G401 (cell line): ENCODE results near the gene GBX2. TPM values are rescaled to one million over a fixed set of nuclear protein-coding genes. Genes with fewer than 3 reads are reported as not detected.

Source experiments
- DNase-seq: peaks from one replicate; pipeline ENCODE4 v3.0.0-alpha.2; 2015; ENCODE audit warnings: low spot score
- in situ Hi-C: cut with HindIII; loops from 2 replicates; pipeline ENCODE4 v1.10.0; 2016; ENCODE audit warnings: low sequenced_read_pairs, mixed read lengths
- total RNA-seq: library from RNA; depleted of rRNA; stranded (reverse); fragments of >200 nt; shearing (Covaris generic); gene quantifications from 2 replicates; pipeline ENCODE4 v1.2.3, GENCODE V29; 2014

Gene GBX2
- total RNA-seq, 1 experiment from 2014 or later: 25.0 TPM

DNA sequence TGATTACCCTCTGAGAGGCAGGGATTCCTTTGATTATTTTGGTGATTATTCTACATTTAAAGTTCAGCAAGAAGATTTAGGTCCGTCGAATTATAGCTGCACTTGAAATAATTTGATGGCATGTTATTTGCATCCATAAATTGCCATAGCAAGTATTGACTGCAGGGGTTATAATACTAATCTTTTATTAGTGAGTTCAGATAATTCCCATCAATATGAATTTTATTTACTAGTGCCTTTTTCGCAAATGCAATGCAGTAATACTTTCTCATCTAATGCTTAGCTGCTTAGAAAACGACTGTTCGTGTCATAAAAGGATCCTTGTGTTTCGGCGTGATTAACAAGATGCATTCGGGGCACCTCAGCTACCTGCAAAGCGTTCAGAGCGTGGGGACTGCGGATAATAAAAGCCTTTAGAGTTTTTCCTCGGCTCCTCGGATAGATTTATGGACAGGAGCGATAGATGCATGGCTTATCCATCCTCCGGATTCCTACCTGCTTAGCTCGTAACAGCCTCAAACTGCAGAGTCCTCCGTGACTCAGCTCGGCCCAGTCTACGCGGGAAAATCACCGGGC, 2.5 kb upstream of the GBX2 start:
- in situ Hi-C loops: no loop called here
- DNase-seq: no peak

DNA sequence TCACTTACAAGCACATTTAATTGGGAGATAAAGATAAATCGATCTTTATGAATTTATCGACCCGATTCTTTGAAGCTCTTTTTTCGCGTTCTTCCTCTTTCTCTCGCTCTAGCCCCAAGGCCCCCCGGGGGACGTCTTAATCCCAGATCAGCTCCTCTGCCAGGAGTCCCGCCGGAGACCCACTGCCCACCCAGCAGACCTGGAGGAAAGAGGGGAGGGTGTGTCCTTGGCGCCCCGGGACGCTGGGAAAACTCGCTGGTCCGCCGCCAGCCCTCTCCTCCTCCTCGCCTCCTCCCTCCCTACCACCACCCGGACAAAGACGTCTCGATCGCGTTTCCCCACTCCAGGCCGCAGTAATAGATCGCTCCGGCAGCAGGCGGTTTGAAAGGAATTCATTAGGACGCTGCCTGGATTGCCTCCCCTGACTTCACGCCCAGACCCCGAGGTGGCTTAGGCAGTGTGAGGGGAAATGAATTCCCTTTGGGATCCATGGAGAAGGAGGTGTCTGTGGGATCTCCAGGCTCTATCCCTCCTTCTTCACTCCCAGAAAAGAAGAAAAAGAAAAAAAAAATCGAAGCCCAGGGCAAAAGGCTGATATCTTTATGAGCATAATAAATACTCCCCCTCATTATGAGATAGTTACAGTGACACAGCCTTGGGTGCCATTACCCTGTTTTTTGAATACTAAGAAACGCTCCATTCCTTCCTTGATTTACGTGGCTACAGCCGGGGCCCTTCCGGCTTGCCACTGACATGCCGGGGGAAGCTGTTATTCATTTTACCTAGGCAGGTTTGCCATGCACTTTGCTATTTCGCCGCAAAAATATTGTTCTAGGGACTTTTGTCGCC, 1.8 kb upstream of the GBX2 start:
- in situ Hi-C loops: no loop called here
- no peak for DNase-seq

DNA sequence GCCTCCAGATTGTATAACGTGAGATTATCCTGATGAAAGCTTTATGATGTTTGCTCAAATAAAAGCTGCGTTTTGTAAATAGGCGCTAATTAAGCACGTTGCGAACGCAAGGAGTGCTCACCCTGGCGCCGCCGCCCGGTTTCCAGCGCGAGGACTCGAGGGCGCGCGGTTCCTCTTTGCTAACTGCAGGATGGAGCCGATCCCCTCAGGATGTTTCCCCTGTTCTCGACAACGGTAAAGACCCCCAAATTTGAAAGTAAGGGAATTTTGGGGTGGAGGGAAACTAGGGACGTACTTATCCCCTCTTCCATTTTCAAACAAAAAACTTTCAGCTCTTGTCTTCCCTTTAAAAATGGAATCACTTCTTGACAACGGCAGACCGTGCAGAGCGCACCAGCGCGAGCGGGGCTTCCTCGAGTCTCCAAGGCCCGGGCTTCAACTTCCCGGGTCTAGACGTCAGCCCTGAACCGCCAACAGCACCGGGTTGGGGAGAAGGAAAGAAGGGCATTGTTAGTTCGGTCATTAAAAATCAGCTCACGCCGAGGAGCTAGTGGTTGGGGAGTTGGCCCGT, 1.1 kb upstream of the GBX2 start:
- DNase-seq: no peak
- in situ Hi-C loops: no loop called here

DNA sequence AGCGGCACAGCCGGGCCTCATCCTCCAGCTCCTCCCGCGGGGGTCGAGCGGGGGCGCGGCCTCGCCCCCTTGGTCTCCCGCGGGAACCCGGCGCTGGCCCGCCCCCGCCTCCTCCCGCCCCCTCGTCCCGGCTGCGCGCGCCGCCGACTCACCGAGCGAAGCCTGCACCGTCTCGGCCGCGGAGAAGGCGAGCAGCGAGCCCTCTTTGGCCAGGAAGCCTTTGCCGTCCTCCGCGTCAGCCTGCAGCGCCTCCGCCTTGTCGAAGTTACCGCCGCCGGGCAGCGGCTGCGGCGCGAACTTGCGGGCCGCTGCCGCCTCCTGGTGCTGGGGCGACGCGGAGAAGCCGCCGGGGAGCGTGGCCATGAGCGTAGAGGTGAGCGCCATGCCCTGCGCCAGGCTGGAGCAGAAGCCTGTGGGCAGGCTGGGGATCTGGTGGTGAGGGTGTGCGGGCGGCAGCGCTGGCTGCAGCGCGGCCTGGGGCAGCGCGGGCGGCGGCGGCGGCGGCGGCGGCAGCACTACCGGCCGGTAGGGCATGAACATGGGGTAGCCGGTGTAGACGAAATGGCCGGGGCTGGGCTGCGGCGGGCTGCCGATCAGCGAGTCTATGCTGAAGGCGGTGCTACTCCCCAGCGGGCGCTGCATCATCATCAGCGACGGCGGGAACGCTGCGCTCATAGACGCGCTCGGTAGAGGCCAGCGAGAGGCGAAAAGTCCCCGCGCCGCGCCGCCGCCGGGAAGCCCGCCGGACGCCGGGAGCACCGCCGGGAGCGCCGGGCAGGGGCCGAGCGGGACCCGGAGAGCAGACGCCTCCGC, 683 bp downstream of the GBX2 start:
- peak; percentile 31 for DNase-seq
- in situ Hi-C loops: no loop called here

DNA sequence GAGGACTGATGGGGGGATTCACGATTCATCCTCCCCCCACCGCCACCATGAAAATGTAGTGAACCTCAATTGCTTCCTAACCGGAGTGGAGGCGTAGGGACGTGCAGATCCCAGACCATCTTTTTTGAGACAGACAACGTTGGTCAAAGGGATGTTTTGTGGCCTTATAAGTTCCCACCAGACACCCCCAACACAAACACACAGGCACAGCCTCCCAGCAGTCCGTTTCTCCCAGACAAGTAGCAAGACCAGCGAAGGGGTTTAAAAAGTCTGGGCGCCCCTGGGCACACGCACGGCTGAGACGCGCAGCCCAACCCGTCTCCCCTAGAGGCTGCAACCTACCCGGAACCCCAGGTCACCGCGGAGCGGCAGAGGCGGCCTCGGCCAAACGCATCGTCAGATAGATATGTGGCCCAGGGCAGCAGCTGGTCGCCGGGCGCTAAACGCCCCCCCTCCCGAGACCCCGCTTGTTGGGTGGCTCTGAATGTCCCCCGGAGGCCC, 1.3 kb downstream of the GBX2 start:
- in situ Hi-C loops: no loop called here
- no peak for DNase-seq

DNA sequence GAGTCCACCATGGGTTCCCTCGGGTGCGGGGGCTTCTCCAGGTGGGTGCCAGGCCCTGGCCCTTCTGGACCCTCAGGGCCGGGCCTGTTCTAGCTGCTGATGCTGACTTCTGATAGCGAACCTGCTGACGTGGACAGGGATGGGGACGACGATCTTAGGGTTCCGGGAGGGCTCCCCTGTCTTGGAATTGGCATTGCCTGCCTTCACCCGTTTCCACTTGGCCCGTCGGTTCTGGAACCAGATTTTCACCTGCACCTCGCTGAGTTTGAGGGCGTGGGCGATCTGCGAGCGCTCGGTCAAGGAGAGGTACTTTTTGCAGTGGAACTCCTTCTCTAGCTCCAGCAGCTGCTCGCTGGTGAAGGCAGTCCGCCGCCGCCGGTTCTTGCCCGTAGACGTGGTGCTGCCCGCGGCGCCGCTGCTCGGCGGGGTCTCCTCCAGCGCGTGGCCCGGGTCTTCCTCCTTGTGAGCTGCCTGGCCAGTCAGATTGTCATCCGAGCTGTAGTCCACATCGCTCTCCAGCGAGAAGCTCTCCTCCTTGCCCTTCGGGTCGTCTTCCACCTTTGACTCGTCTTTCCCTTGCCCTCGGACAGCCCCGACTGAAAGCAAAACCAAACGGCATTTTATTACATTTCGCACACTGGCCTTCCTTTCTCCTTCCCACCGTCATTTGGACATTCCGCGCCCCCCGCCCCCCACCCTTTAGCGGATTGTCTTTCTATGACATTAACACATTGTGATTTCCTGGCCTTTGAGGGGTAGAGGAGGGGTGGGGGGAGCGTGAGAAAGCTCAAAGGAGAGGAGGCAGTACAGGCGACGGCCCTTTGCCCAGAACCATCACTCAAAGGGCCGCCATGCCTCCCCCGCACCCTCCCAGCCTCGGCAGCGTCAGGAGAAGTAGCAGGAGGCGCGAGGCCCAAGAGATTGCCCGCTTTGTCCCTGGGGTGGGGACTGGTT, 2.1 kb downstream of the GBX2 start:
- no peak for DNase-seq
- in situ Hi-C loops: no loop called here

DNA sequence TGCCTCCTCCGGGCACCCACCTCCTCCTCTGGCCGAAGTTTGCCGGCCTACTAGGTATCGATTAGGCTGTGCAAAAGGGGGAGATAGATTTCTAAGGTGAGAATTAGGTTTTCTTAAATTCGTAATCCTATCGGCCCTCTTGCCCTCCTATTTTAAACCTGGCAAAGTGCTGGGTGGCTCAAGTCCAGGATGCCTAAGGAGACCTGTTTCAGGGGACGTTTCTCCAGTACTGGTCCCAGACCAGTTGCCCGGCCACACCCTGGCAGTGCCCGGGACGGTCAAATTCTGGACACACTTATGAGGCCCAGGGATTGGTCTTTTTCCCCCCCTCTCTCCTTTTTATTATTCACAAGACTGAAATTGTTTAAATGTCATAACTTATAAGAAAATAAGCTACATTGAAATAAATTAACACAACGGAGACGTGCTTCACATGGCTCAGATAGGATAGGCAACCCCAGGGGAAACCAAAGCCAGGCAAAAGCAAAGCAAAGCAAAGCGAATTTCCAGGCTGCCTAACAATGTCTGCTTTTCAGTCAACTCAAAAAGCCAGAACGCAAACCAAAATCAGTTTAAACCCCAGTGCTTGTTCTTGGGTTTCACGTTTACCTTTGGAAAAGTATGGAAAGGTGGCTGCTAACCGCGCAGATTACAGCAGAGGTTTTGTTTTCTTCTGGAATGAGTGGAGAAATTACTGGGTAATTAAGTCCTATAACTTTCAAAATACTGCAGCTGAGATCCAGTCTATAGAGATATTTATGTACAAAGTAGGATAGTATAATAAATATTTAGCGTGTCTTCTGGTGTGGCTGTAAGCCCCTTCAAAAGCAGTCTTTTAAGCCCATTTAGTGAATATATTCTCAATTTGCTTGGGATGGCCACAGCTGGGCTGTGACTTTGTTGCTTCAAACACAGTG, 3.0 kb downstream of the GBX2 start:
- DNase-seq: no peak
- in situ Hi-C loops: no loop called here

DNA sequence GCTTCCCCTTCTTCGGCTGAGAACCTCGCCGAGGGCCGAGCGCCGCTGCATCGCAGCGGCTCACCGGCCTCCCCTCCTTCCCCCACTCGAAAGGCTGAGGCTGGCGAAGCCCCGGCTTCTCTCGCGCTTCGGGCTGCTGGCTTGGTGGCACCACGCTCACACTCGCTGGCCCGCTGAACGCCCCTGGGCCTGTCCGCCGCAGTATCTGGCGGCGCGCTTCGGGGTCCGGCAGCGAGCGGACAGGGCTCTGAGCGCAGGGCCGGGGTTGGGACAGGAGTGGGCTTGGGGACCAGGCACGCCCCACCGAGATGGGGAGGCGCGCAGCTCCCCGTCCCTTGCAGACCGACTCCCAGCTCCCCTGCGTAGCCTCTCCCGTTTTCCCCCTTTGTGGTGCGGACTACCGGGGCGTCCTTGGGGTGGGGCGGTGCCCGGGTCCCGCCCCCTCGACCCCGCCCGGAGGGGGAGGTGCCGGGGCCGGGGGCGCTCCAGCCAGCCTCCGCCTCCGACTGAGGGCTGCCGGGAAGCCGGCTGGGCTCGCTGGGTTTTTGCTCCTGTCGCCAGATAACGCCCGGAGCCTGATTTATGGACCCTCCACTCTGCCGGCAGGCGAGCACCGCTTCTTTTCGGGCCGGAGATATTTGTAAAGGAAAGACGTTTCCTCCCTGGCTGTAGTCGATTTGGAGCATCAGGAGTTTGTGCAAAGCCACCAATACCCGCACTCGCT, 3.8 kb downstream of the GBX2 start:
- in situ Hi-C loops: no loop called here
- peak; percentile 24 for DNase-seq

DNA sequence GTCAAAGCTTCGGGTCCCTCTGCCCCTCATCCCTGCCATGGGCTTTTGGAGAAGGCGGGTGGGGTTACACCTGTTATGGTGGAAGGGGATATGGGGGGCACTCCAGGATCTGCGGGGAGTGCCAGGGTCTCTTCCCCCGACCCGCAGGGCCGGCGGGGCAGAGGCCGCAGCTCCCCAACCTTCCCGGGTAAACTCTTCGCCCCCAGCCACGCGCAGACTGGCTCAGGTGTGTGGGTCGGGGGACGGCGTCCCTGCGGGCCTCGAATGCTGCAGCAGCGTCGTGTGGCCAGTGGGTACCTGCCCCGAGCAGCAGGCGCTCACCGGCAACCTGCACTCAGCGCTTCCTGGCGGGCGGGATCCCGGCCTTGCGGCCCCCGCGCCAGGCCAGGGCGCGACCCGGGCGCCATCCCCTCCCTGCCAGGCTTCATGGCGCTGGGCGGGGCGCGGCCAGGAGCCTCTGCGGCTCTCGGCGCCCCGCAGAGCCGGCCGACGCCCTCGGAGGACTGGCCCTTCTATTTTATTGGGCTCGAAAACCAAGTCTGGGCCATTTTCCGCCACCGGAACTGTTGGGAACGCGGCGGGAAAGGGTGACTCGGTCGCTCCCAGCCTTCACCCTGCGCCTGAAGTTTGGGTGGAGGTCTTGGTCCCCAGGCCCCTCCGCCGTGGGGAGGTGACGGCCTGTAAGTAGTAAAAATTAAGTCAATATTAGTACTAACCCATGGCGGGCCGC, 4.5 kb downstream of the GBX2 start:
- in situ Hi-C loops: no loop called here
- no peak for DNase-seq

DNA sequence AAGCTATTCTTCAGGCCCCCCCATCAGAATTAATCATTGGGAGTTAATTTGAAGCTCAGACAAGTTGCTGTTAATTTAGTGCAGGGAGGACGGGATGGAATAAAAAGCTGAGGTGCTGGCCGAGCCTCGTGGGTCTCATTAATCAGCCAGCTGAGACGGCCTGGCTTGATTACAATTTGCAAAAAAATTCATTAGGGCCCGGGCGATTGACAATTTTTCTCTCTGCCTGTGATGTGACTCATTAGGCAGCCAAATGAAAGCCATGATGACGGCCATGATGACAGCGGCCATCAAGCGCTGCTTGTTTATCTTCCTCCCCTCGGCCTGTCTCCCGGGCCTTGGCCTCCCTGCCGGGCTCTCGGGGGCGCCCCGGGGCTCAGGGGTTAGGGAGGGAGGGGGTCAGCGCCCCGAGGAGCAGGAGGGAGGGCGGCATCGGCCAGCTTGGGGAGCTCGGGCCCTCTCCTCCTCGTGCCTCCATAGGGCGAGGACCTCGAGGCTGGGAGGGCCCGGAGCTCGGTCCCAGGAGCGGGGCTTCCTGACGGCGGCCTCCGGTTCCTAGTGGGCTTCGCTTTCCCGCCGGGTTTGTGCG, 5.2 kb downstream of the GBX2 start:
- in situ Hi-C loops: no loop called here
- no peak for DNase-seq

DNA sequence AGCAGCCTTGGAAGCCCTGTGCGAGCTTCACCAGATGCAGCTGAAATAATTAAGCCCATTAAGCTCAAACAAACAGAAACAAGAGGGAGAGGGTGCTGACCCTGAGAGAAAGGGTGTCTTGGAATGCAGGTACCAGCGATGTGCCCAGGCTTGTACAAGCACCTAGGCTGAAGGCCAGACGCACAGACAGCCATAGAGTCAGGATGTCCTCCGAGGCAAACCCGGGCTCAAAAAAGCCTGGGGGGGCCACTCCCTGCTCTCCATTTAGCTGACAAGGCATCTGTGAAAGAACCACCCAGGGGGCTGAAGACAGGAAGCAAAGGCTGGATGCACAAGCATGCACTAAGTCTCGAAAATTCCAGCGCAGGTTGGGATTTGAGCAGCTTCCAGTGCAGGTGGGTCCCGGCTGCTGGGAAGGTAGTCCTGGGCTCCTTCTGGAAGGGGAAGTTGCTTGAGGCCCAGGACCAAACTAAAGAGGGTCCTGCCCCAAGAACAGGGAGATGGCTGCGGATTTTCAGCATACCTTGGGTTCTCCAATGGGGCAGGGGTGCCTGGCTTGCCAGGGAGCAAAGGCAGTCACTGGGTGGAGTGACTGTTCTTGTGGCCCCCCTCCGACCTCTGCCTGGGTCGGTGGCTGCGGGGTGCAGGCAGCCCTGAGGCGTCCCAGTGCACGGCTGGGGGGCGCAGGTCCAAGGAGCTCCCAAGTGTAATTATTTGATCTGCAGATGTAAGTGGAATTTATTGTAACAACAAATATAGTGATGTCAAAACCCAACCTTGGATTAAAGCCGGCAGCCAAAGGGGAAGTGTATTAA, 5.9 kb downstream of the GBX2 start:
- in situ Hi-C loops: no loop called here
- DNase-seq: no peak

DNA sequence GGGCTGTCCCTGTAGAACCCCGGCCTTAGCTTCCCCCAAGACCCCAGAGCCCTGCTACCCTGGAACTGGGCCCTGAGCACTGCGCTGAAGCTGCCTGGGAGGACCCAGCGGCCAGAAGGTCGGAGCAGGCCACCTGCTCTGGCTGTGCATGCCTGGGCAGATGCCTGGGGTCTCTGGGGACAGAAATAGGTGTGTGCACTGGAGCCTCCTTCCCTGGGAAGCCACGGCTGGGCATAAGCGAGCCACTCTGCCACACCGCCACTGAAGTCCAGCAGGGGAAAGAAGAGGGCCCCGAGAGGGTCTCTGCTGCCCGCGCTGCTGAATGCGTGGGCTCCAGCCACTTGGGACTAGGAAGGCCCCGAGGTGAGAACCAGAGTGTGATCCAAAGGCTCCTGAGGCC, 6.7 kb downstream of the GBX2 start:
- no peak for DNase-seq
- in situ Hi-C loops: no loop called here

DNA sequence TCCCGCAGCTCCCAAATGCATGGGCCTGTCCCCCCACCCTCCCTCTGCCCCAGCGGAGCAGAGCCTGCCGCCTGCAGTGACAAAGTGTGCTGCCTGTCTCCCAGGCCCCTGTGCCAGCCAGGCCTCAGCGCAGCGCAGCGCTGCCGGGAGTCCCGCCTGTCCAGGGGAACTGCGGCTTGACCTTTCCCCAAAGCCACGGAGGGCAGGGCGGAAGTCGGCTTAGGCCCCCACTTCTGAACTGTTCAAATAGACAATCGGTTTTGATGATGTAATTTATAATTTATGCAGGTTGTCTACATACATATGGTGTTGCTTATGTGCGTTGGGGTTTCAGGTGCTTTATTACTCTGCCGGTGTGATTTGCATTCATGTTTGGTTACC, 7.1 kb downstream of the GBX2 start:
- in situ Hi-C loops: no loop called here
- DNase-seq: no peak

DNA sequence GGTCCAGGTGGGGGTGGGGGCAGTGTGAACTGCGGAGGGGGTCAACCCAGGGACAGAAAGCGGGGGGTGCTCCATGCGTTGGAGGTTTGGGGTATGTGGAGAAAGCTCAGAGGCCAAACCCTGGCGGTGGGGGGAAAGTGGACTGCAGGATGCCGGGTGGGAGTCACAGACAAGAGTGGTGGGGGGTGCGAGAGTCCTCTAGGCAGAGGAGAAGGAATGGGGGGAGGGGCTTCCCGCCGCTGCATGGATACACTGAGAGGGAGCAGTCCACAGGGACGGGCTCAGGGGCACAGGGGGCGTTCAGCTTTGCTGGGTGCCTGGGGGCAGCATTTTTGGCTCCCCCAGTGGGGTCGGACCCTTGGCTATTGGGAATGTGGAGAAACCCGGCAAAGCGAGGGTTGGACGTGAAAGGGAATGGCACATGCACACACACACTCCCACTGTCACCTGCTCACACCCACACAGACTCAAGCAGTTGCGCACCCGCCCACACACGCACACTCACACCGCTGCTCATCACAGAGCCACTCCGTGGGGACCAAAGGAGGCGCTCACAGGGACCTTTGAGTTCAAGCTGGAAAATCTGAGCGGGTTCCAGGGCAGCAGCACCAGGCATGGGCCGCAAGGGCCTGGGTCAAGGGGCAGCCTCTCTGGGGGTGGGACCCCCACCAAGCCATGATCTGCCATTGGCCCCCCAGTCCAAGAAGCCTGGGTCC, 7.7 kb downstream of the GBX2 start:
- no peak for DNase-seq
- in situ Hi-C loops: no loop called here

DNA sequence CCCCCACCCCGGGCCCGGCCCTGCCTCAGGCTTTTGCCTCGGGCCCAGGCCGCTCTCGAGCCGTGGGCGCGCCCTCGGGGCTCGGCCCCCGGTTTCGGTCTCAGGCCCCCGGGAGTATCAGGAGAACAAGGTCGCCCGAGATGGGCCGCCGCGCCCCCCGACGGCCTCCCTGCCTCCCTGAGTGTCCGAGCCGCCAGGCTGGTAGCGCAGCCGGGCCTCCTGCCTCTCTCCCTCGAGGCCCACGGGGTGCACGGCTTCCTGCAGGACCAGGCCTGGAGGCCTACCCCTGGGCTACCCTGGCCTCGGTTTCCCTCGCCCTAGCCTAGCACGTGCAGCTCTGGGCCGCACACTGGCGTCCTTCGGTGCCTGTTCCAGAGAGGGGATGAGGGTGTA, 8.4 kb downstream of the GBX2 start:
- DNase-seq: no peak
- in situ Hi-C loops: no loop called here
